ENCODE results near the gene OBSCN.

DNA sequence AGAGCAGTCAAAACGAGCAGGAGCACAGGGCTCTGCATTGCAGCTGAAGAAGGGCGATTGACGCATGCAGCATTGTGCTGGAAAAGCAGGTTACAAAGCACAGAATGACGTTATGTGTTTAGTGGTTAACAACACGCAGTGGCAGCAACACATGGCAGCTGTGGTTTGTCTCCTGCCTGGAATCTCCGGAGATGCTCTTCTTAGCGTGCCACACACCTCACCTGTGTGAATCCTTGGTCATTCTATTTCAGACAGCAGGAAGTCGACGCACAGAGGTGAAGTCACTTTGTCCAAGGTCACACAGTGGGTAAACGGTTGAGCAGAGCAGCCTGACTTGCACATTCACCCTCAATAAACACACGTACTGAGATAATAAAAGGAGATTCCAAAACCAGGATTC, 14.7 kb downstream of the OBSCN start:
- TF ChIP-seq, protein P1, sequence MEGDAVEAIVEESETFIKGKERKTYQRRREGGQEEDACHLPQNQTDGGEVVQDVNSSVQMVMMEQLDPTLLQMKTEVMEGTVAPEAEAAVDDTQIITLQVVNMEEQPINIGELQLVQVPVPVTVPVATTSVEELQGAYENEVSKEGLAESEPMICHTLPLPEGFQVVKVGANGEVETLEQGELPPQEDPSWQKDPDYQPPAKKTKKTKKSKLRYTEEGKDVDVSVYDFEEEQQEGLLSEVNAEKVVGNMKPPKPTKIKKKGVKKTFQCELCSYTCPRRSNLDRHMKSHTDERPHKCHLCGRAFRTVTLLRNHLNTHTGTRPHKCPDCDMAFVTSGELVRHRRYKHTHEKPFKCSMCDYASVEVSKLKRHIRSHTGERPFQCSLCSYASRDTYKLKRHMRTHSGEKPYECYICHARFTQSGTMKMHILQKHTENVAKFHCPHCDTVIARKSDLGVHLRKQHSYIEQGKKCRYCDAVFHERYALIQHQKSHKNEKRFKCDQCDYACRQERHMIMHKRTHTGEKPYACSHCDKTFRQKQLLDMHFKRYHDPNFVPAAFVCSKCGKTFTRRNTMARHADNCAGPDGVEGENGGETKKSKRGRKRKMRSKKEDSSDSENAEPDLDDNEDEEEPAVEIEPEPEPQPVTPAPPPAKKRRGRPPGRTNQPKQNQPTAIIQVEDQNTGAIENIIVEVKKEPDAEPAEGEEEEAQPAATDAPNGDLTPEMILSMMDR (conservative IDR thresholded peaks at IDR 0.05; ENCODE audit: low read depth, low read length) = no peak
- TF ChIP-seq EZH2 (IDR thresholded peaks at IDR 0.05; ENCODE audit: low read length, unreplicated experiment) = no peak

Measured in PC-3 (cell line).